ENCODE measurements around the gene ANKRD11. TPM values are rescaled to one million over a fixed set of nuclear protein-coding genes. Genes with fewer than 3 reads are reported as not detected.
"Not testable (repeated sequence)": the region's sequence is repeated elsewhere in the genome, so short reads cannot be mapped to it uniquely, and the experiment has no call there.

The ANKRD11 gene
- total and polyA plus RNA-seq, 8 donors, result 90.7 to 123 (median 98.4) TPM

- DNase-seq, result no peak
- peak overlapping the region in 1 of 2 donors; percentile 73 for H3K27ac ChIP-seq
These were observed 158.8 kb downstream of the ANKRD11 start for GRCh38 chr16:89331371-89332109.

DNA sequence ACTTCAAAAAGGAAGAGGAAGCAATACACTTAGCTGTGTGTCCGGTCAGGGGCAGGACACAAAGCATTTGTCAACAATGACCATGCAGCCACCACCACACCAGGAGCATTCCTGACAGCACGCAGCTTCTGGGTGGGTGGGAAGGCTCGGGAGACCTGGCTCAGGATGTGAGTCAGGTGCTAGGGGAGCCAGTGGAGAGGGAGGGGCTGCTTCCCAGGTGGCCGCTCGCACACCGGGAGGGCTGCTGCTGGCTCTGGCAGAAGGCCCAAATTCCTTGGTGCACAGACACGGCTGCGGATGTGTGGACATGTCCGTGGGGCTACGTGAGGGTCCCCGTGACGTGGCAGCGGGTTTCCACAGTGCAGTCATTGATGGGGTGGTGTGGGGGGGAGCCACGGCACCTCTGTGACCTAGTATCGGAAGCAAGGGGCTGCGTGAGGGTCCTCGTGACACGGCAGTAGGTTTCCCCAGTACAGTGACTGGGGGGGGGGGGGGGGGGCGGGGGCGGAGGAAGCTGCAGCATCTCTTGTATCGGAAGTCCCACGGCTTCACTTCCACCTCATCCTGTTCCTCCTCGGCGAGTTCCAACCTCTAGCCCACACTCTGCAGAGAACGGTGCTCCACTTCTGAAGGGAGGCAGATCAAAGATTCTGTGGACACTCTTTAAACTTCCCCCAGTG is 160.0 kb downstream of the ANKRD11 start:
- DNase-seq (peak in 2 of 4 donors; percentile 45 to 80), ATAC-seq (peak; percentile 20)
- TF ChIP-seq, protein P1, sequence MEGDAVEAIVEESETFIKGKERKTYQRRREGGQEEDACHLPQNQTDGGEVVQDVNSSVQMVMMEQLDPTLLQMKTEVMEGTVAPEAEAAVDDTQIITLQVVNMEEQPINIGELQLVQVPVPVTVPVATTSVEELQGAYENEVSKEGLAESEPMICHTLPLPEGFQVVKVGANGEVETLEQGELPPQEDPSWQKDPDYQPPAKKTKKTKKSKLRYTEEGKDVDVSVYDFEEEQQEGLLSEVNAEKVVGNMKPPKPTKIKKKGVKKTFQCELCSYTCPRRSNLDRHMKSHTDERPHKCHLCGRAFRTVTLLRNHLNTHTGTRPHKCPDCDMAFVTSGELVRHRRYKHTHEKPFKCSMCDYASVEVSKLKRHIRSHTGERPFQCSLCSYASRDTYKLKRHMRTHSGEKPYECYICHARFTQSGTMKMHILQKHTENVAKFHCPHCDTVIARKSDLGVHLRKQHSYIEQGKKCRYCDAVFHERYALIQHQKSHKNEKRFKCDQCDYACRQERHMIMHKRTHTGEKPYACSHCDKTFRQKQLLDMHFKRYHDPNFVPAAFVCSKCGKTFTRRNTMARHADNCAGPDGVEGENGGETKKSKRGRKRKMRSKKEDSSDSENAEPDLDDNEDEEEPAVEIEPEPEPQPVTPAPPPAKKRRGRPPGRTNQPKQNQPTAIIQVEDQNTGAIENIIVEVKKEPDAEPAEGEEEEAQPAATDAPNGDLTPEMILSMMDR (IDR thresholded peaks at IDR 0.05), result no peak
- Histone ChIP-seq H3K4me3 (no peak overlapping the region), H3K27ac (peak overlapping the region in 1 of 2 donors; percentile 73), H3K4me1 (peaks cover 25 to 86% of the 10 kb centered on the region in 2 donors), H3K9me3 (no peaks in the 10 kb centered on the region), H3K27me3 (no peaks in the 10 kb centered on the region), H3K36me3 (no peaks in the 10 kb centered on the region)
- intact Hi-C loops (cut with DNase I), result loop anchor here in 1 of 2 donors (10.0 kb wide), 1 partner anchor 224 kb away; no protein-coding TSS in a partner anchor

More at GRCh38 chr16:89331371-89332109, 158.8 kb downstream of the ANKRD11 start:
- H3K9me3 ChIP-seq, result no peaks in the 10 kb centered on the region
- H3K4me1 ChIP-seq, result peaks cover 15 to 86% of the 10 kb centered on the region in 2 donors
- H3K27me3 ChIP-seq, result no peaks in the 10 kb centered on the region
- TF ChIP-seq, protein P1 (IDR thresholded peaks at IDR 0.05), result no peak
- H3K36me3 ChIP-seq, result no peaks in the 10 kb centered on the region
- ATAC-seq, result no peak
- intact Hi-C loops (cut with DNase I), result loop anchor here in 1 of 2 donors (10.0 kb wide), 1 partner anchor 223 kb away; no protein-coding TSS in a partner anchor
- H3K4me3 ChIP-seq, result no peak overlapping the region

DNA sequence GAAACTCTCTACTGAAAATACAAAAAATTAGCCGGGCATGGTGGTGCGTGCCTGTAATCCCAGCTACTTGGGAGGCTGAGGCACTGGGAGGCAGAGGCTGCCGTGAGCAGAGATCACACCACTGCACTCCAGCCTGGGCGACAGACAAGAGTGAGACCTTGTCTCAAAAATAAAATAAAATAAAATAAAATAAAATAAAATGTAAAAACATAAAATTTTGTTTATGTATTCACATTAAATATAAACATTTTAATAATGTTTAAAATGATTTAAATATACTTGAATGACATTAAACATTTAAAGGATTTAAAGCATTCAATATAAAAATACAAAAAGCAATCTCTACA is 160.6 kb downstream of the ANKRD11 start:
- H3K4me3 ChIP-seq, DNase-seq, H3K36me3 ChIP-seq, ATAC-seq, H3K27me3 ChIP-seq, H3K9me3 ChIP-seq: not testable (repeated sequence)
- intact Hi-C loops (cut with DNase I), result loop anchor here in 1 of 2 donors (10.0 kb wide), 1 partner anchor 225 kb away; no protein-coding TSS in a partner anchor
- H3K4me1 ChIP-seq, result peaks cover 21 to 86% of the 10 kb centered on the region in 2 donors
- H3K27ac ChIP-seq, result peak overlapping the region in 1 of 2 donors; percentile 73

DNA sequence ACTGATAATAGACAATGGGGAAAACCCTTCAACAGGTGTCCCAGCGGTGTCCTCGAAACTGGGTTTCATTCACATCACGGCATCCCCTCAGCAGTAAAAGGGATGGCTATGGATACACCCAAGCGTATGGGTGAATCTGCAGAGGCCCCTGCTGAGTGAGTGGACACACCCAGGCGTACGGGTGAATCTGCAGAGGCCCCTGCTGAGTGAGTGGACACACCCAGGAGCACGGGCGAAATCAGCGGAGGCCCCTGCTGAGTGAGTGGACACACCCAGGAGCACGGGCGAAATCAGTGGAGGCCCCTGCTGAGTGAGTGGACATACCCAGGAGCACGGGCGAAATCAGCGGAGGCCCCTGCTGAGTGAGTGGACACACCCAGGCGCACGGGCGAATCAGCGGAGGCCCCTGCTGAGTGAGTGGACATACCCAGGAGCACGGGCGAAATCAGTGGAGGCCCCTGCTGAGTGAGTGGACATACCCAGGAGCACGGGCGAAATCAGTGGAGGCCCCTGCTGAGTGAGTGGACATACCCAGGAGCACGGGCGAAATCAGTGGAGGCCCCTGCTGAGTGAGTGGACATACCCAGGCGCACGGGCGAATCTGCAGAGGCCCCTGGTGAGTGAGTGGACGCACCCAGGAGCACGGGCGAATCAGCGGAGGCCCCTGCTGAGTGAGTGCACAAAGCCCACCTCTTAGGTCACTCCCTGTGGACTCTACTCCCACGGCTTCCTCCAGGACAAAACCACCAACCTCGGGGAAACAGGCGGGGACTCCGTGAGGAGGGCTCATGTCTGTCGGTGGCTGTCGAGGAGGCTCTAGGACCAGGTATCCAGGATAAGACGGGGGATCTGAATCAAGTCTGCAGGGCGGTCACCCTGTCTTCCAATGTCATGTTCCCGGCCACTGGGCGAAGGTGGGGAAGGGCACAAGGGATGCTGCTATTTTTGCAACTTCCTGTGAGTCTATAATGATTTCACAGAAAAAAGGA is 161.7 kb downstream of the ANKRD11 start:
- ATAC-seq; H3K9me3 ChIP-seq; H3K27me3 ChIP-seq; intact Hi-C loops (cut with DNase I); H3K36me3 ChIP-seq; H3K4me3 ChIP-seq: not testable (repeated sequence)
- H3K27ac ChIP-seq, result peak overlapping the region in 1 of 2 donors; percentile 73
- peaks cover 12 to 86% of the 10 kb centered on the region in 2 donors for H3K4me1 ChIP-seq
- peak in 2 of 4 donors; percentile 30 to 65 for DNase-seq

- Histone ChIP-seq H3K4me1 (peaks cover 22 to 88% of the 10 kb centered on the region in 2 donors), H3K36me3 (no peaks in the 10 kb centered on the region), H3K27ac (peak overlapping the region in 1 of 2 donors; percentile 81), H3K27me3 (no peaks in the 10 kb centered on the region), H3K9me3 (no peaks in the 10 kb centered on the region), H3K4me3 (no peak overlapping the region)
- no peak for ATAC-seq
- DNase-seq, result peak in 2 of 4 donors; percentile 19 to 35
- TF ChIP-seq, protein P1 (IDR thresholded peaks at IDR 0.05), result no peak
- intact Hi-C loops (cut with DNase I), result no loop called here
These were observed 163.6 kb downstream of the ANKRD11 start for GRCh38 chr16:89326721-89327120.

All from left lung (tissue), 10 donors.